SK-N-SH (cell line): ENCODE results near the gene MYO1E.

Experiments
- CTCF ChIP-seq: fragments of 200-600 bp; sonication (generic); IDR thresholded peaks from 2 replicates; pipeline ENCODE4 v1.6.1; 2017; ENCODE audit warnings: antibody characterized with exemption, mild to moderate bottlenecking, moderate library complexity
- ELF1 ChIP-seq: IDR thresholded peaks from 2 replicates; pipeline ENCODE4 v1.4.0; 2012
- EZH2phosphoT487 ChIP-seq: fragments of 200-600 bp; sonication (generic); IDR thresholded peaks from 2 replicates; pipeline ENCODE4 v1.6.1; 2017; ENCODE audit warnings: low read depth, mixed run types, mild to moderate bottlenecking, antibody characterized with exemption, moderate library complexity, borderline replicate concordance
- IRF3 ChIP-seq: fragments of 150-350 bp; IDR thresholded peaks from 2 replicates; pipeline ENCODE4 v1.6.1; 2016; ENCODE audit warnings: mild to moderate bottlenecking, low read depth, low read length
- MAX ChIP-seq: IDR thresholded peaks from 2 replicates; pipeline ENCODE4 v1.4.0; 2012; ENCODE audit warnings: low read depth
- NRF1 ChIP-seq: IDR thresholded peaks from 2 replicates; pipeline ENCODE4 v1.6.1; 2012; ENCODE audit warnings: low read depth, mild to moderate bottlenecking, low read length
- POLR2AphosphoS5 ChIP-seq: IDR thresholded peaks from 2 replicates; pipeline ENCODE4 v1.6.1; 2012; ENCODE audit warnings: low read depth, low read length
- RAD21 ChIP-seq: IDR thresholded peaks from 2 replicates; pipeline ENCODE4 v1.6.1; 2012; ENCODE audit warnings: mild to moderate bottlenecking, low read length
- REST ChIP-seq: IDR thresholded peaks from 2 replicates; pipeline ENCODE4 v1.6.1; 2012; ENCODE audit warnings: mild to moderate bottlenecking, low read depth, low read length, moderate library complexity
- RXRA ChIP-seq: IDR thresholded peaks from 2 replicates; pipeline ENCODE4 v1.4.0; 2012; ENCODE audit warnings: low read depth, mild to moderate bottlenecking, borderline replicate concordance
- TAF1 ChIP-seq: IDR thresholded peaks from 2 replicates; pipeline ENCODE4 v1.6.1; 2012; ENCODE audit warnings: low read depth, mild to moderate bottlenecking, low read length, moderate library complexity, borderline replicate concordance
- TCF12 ChIP-seq: IDR thresholded peaks from 2 replicates; pipeline ENCODE4 v1.4.0; 2012
- YY1 ChIP-seq: IDR thresholded peaks from 2 replicates; pipeline ENCODE4 v1.4.0; 2012; ENCODE audit warnings: low read depth, mild to moderate bottlenecking

DNA sequence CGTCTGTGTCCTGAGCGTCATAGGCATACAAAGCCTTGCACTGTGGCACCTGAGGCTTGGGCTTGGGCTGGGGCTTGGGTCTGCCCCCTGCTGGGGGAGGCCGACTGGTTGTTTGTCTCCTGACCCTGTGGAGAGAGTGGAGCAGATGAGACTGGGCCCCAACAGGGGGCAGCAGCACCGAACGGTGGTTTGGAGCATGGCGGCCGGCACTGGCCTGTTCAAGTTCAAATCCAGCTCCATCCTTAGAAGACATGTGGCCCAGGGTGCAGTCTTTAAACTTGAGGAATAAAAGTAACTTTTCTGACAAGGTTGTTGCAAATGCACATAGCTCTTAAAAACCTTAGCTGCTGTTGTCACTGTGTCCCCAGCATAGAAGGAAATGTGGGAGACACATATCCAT is 234.4 kb downstream of the MYO1E start:
- TF ChIP-seq POLR2AphosphoS5 (no peak), RAD21 (peak; percentile 50), EZH2phosphoT487 (no peak), REST (no peak), CTCF (peak; percentile 69), RXRA (no peak), YY1 (peak; percentile 35; the same call in 1 of the 2 replicates), IRF3 (no peak), TAF1 (no peak), ELF1 (no peak), TCF12 (no peak), MAX (no peak), NRF1 (no peak)
